C4-2B (cell line): ENCODE results near the gene INPP5D.

Source experiments
- H3K27ac ChIP-seq: fragments of 450-650 bp; 2 replicates; pipeline ENCODE4 v1.5.1; 2017
- ZFX ChIP-seq: fragments of 450-650 bp; IDR thresholded peaks from 2 replicates; pipeline ENCODE4 v1.6.1; 2017
- TF ChIP-seq, protein P1 (sequence below): fragments of 450-650 bp; conservative IDR thresholded peaks from 2 replicates; pipeline ENCODE4 v1.5.1; 2017; ENCODE audit warnings: mild to moderate bottlenecking

The INPP5D gene

DNA sequence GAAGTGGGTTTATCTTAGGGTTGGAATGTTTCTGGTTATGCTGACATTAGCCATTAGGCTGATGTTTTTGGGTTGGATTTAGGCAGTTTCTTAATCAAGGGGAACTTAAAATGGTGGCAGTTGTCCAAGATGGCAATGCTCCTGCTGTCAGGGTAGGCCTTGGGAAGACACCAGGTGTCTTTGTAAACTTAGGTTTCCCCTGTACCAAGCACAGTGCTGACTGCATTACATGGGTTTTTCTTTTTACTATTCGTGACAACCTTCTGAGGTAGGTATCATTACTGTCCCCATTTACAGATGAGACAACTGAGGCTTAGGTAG is 190.8 kb downstream of the INPP5D start:
- H3K27ac ChIP-seq: peak overlapping the region; percentile 84
- TF ChIP-seq, protein P1, sequence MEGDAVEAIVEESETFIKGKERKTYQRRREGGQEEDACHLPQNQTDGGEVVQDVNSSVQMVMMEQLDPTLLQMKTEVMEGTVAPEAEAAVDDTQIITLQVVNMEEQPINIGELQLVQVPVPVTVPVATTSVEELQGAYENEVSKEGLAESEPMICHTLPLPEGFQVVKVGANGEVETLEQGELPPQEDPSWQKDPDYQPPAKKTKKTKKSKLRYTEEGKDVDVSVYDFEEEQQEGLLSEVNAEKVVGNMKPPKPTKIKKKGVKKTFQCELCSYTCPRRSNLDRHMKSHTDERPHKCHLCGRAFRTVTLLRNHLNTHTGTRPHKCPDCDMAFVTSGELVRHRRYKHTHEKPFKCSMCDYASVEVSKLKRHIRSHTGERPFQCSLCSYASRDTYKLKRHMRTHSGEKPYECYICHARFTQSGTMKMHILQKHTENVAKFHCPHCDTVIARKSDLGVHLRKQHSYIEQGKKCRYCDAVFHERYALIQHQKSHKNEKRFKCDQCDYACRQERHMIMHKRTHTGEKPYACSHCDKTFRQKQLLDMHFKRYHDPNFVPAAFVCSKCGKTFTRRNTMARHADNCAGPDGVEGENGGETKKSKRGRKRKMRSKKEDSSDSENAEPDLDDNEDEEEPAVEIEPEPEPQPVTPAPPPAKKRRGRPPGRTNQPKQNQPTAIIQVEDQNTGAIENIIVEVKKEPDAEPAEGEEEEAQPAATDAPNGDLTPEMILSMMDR: no peak

DNA sequence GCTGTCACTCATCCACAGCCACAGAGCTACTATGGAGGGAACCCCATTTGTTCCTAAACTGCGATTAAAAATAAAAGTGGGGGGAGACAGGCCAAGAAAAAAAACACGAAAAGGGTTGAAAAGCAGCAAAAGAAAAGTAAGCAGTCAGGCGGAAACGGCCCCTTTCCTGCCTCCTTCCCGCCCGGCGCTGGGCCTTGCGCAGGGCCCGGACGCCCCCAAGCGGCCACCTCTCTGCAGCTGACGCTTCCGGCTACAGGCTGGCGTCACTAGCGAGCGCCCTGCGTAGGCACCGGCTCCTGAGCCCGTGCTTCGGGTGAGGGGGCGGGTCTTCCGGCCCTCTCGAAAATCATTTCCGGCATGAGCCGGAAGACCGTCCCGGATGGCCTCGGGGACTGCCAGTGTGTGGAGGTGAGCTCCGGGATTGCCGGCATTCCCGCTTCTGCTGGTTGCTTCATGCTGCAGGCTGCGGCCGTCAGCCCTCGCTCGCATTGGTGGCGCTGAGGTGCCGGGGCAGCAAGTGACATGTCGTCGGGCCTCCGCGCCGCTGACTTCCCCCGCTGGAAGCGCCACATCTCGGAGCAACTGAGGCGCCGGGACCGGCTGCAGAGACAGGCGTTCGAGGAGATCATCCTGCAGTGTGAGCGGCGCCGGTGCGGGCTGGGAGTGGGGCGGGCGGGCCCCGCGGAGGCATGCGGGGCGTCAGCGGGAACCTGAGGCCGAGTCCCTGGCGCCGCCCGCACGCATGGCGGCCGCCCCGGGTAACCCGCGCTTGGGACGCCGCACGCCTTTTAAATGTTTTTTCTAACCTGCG is 191.4 kb downstream of the INPP5D start, which contains the start of gene ATG16L1:
TSS of gene ATG16L1 (plus strand) at position 368 of the 811 bp plus-strand sequence. CDS start at position 523, 155 bp downstream.
- peak within 1 kb of the TSS; percentile 84 for H3K27ac ChIP-seq
- TF ChIP-seq ZFX: no peak
- TF ChIP-seq, protein P1: peak; percentile 94

DNA sequence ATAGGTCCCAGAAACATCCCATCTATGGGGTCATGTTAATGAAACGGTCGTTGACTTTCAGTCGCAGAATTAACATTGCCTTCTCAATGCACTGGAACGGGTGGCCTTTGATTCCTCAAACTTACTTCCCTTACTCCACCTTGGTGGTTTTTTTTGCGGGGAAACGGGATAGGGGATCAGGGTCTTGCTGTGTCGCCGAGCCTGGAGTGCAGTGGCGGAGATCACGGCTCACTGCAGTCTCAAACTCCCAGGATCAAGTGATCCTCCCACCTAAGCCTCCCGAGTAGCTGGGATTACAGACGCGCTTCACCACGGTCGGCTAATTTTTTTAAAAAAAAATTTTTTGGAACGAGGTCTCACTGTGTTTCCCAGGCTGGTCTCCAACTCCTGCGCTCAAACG is 192.1 kb downstream of the INPP5D start:
- H3K27ac ChIP-seq: peak overlapping the region; percentile 84
- TF ChIP-seq ZFX: no peak
- TF ChIP-seq, protein P1: no peak

DNA sequence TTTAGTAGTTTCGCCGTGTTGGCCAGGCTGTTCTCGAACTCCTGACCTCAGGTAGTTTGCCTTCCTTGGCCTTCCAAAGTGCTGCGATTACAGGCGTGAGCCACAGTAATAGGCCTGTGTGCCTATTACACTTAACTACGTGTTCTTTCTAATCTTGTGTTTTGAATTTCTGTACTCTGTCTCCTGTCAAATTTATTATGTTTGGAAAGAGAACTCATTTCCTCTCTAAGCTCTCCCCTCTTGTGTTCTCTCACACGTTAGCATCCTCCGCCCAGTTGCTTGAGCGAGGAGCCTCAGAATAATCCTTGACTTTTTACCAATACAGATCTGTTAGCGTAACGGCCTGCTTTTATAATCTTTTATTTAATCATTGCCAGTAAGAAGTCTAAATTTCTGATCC is 195.0 kb downstream of the INPP5D start:
- no peak for TF ChIP-seq ZFX
- TF ChIP-seq, protein P1: no peak
- no peak overlapping the region for H3K27ac ChIP-seq

DNA sequence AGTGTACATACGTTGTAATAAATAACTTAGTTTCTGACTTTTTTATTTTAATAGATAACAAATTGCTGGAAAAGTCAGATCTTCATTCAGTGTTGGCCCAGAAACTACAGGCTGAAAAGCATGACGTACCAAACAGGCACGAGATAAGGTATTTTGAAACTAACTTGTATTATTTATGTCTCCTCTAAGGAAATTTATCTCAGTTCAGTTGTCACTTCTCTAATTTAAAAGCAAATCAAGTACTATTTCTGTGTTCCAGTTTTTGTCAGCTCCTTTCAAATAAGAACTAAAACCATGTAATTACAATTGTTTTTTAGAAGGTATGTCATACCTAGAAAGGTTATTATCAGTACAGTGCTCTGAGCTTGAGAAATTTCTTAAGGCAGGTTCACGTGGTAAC is 195.9 kb downstream of the INPP5D start:
- no peak overlapping the region for H3K27ac ChIP-seq
- TF ChIP-seq, protein P1: no peak
- TF ChIP-seq ZFX: no peak
